ENCODE results near the gene IBA57. TPM values are rescaled to one million over a fixed set of nuclear protein-coding genes. Genes with fewer than 3 reads are reported as not detected.
"Not testable (repeated sequence)": the region's sequence is repeated elsewhere in the genome, so short reads cannot be mapped to it uniquely, and the experiment has no call there.

Gene IBA57
- total RNA-seq, 1 donor = 4.3 TPM

GRCh38 chr1:228182296-228183030, 16.9 kb downstream of the IBA57 start:
- no peak overlapping the region for H3K4me3 ChIP-seq (ENCODE audit: low read depth, low read length)
- no peak for TF ChIP-seq CTCF (IDR thresholded peaks at IDR 0.05; ENCODE audit: insufficient read depth, low read depth, low read length)
- no peak for DNase-seq (ENCODE audit: low read depth)

- no peak overlapping the region for H3K4me3 ChIP-seq (ENCODE audit: low read depth, low read length)
- no peak for TF ChIP-seq CTCF (IDR thresholded peaks at IDR 0.05; ENCODE audit: insufficient read depth, low read depth, low read length)
- no peak for DNase-seq (ENCODE audit: low read depth)
These were observed 18.5 kb downstream of the IBA57 start for GRCh38 chr1:228184152-228184551.

GRCh38 chr1:228185641-228185965, 20.0 kb downstream of the IBA57 start:
- H3K4me3 ChIP-seq (ENCODE audit: low read depth, low read length) = no peak overlapping the region
- no peak for DNase-seq (ENCODE audit: low read depth)
- no peak for TF ChIP-seq CTCF (IDR thresholded peaks at IDR 0.05; ENCODE audit: insufficient read depth, low read depth, low read length)

GRCh38 chr1:228188249-228188648, 22.6 kb downstream of the IBA57 start:
- H3K4me3 ChIP-seq (ENCODE audit: low read depth, low read length); DNase-seq (ENCODE audit: low read depth): not testable (repeated sequence)

GRCh38 chr1:228190182-228190581, 24.6 kb downstream of the IBA57 start:
- H3K4me3 ChIP-seq (ENCODE audit: low read depth, low read length) = no peak overlapping the region
- TF ChIP-seq CTCF (IDR thresholded peaks at IDR 0.05; ENCODE audit: insufficient read depth, low read depth, low read length) = no peak
- no peak for DNase-seq (ENCODE audit: low read depth)

GRCh38 chr1:228190778-228191177, 25.2 kb downstream of the IBA57 start:
- no peak for TF ChIP-seq CTCF (IDR thresholded peaks at IDR 0.05; ENCODE audit: insufficient read depth, low read depth, low read length)
- H3K4me3 ChIP-seq (ENCODE audit: low read depth, low read length) = no peak overlapping the region
- DNase-seq (ENCODE audit: low read depth) = no peak

GRCh38 chr1:228194436-228194835, 28.8 kb downstream of the IBA57 start:
- no peak for DNase-seq (ENCODE audit: low read depth)
- TF ChIP-seq CTCF (IDR thresholded peaks at IDR 0.05; ENCODE audit: insufficient read depth, low read depth, low read length) = no peak
- no peak overlapping the region for H3K4me3 ChIP-seq (ENCODE audit: low read depth, low read length)
